Neuron (in vitro differentiated cells): ENCODE results near the gene GTPBP4.

ENCODE experiments used
- H2AFZ ChIP-seq: one replicate; pipeline ENCODE4 v1.6.1; 2013; ENCODE audit warnings: low read depth, mild to moderate bottlenecking, inconsistent platforms, low read length, moderate library complexity
- H3K27me3 ChIP-seq: one replicate; pipeline ENCODE4 v1.6.1; 2013; ENCODE audit warnings: low read length; ENCODE audit not compliant: insufficient read depth
- H3K36me3 ChIP-seq: one replicate; pipeline ENCODE4 v1.6.1; 2013; ENCODE audit warnings: low read length; ENCODE audit not compliant: insufficient read depth
- H3K4me1 ChIP-seq: one replicate; pipeline ENCODE4 v1.6.1; 2013; ENCODE audit warnings: low read length; ENCODE audit not compliant: insufficient read depth
- H3K4me3 ChIP-seq: 2 replicates; pipeline ENCODE4 v1.5.1; 2013; ENCODE audit warnings: mild to moderate bottlenecking, low read length, moderate library complexity
- H3K9me3 ChIP-seq: one replicate; pipeline ENCODE4 v1.6.1; 2013; ENCODE audit warnings: low read length

Gene GTPBP4

DNA sequence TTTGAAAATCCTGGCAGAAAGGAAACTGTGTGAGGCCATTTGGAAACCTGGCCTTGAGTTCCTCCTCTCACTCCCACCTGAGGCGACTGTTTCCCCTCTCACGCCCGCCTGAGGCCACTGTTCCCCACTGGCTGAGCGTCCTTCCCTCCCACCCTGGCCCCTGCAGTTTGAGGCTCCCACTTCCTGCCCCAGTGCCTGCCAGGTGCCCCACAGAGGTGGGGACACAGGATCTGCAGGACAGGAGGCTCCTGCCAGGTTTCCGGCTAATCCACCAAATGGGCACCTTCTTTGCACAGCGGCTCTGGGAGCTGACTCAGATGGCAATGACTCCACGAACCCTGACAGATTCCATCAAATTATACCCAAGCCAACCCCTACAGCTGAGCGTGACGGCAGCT, 32.4 kb upstream of the GTPBP4 start:
- Histone ChIP-seq H3K4me3 (no peak overlapping the region), H3K4me1 (no peaks in the 10 kb centered on the region), H3K9me3 (peaks cover 3% of the 10 kb centered on the region), H2AFZ (no peak overlapping the region), H3K36me3 (no peaks in the 10 kb centered on the region), H3K27me3 (peaks cover 14% of the 10 kb centered on the region)

DNA sequence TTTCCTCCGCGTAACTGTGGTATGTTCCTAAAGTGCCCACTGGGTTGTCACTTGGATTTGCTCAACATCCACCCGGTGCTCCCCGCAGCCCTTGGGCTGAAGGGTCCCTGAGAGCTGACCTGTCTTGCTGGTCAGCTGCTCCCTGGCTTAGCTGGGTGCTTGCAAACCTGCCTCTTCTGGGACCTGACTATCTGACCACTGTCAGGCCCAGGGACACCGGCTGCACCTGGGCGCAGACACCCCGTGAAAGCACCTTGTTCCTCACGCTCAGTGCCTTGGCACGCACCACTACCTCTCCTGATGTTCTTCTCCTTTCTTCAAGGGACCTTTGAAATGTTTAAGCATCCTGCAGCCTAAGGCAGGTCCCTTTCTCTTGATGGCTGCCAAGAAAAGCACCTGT, 30.1 kb upstream of the GTPBP4 start:
- Histone ChIP-seq H3K9me3 (peaks cover 3% of the 10 kb centered on the region), H2AFZ (no peak overlapping the region), H3K27me3 (peaks cover 14% of the 10 kb centered on the region), H3K4me3 (no peak overlapping the region), H3K4me1 (no peaks in the 10 kb centered on the region), H3K36me3 (no peaks in the 10 kb centered on the region)

DNA sequence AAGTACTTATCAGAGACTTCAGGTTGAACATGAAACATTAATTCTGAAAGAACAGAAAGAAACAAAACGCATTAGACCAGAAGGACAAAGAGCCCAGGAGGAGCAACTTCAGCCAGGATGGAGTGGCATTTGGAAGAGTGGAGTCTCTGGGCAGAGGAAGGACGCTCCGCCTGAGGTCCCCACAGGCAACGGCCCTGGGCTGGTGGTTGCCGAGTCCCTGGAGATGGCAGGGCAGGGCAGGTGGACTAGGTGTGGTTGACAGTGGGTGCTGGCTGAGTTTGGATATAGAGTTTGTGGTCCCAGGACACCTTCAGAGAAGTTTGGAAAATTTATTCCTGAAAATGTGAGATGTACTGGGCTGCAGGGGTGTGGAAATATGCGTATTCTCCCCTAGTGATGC, 29.4 kb upstream of the GTPBP4 start:
- Histone ChIP-seq H3K27me3 (peaks cover 11% of the 10 kb centered on the region), H2AFZ (no peak overlapping the region)

DNA sequence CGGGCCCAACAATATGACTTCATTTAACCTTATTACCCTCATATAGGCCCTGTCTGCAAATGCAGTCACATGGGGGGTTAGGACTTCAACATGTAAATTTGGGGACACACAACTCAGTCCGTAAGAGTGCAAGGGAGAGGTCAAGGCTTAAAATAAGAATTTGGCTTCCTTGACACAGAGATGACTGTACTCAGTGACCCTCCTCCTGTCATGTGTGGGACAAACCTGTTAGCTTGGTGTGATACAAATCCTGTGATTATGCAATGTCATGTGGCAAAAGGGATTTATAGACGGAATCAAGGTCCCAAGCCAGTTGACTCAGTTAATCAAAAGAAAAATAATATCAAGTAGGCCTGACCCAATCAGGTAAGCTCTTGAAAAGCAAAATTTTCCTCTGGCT, 25.9 kb upstream of the GTPBP4 start:
- H3K4me1 ChIP-seq: no peaks in the 10 kb centered on the region
- H3K36me3 ChIP-seq: no peaks in the 10 kb centered on the region
- H3K9me3 ChIP-seq: peaks cover 3% of the 10 kb centered on the region
- no peak overlapping the region for H3K4me3 ChIP-seq
- no peaks in the 10 kb centered on the region for H3K27me3 ChIP-seq
- no peak overlapping the region for H2AFZ ChIP-seq

More for the DNA sequence above, 29.4 kb upstream of the GTPBP4 start:
- no peak overlapping the region for H3K4me3 ChIP-seq
- no peaks in the 10 kb centered on the region for H3K4me1 ChIP-seq
- no peaks in the 10 kb centered on the region for H3K36me3 ChIP-seq
- H3K9me3 ChIP-seq: peaks cover 5% of the 10 kb centered on the region

DNA sequence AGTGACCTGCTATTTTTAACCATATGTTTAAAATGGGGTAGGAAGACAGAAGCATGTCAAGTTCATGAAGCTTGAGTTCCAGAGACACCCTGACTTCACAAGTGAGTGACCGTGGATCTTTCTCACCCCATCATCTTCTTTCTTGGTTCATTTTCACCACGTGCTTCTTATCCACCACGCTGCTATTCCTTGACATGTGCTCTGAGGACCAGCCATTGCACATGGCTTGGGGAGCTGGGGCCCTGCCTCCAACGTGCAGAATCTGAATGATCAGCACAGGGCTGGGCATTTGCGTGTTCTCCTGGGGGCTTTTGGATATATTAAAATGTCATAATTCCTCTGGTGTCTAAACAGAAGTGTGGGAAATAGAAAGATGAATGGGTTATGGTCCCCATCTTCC, 25.0 kb upstream of the GTPBP4 start:
- H3K4me1 ChIP-seq: no peaks in the 10 kb centered on the region
- H3K36me3 ChIP-seq: no peaks in the 10 kb centered on the region
- no peaks in the 10 kb centered on the region for H3K27me3 ChIP-seq
- peaks cover 3% of the 10 kb centered on the region for H3K9me3 ChIP-seq
- no peak overlapping the region for H2AFZ ChIP-seq
- no peak overlapping the region for H3K4me3 ChIP-seq

DNA sequence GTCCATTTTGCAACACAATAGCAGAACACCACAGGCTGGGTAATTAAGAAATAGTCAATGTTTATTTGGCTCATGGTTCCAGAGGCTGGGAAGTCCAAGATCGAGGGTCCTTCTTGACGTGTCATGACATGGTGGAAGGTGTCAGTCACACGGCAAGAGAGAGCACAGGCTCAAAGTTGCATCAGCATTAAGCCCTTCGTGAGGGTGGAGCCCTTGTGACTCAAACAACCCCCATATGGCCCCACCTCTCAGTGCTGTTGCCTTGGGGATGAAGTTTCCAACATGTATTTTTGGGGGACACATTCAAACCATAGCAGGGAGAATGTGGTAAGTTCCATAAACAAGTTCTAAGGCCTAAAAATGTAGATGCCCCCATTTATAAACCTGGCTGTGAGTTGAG, 24.6 kb upstream of the GTPBP4 start:
- no peak overlapping the region for H3K4me3 ChIP-seq
- no peaks in the 10 kb centered on the region for H3K27me3 ChIP-seq
- no peaks in the 10 kb centered on the region for H3K36me3 ChIP-seq
- no peak overlapping the region for H2AFZ ChIP-seq
- peaks cover 4% of the 10 kb centered on the region for H3K4me1 ChIP-seq
- peaks cover 3% of the 10 kb centered on the region for H3K9me3 ChIP-seq

DNA sequence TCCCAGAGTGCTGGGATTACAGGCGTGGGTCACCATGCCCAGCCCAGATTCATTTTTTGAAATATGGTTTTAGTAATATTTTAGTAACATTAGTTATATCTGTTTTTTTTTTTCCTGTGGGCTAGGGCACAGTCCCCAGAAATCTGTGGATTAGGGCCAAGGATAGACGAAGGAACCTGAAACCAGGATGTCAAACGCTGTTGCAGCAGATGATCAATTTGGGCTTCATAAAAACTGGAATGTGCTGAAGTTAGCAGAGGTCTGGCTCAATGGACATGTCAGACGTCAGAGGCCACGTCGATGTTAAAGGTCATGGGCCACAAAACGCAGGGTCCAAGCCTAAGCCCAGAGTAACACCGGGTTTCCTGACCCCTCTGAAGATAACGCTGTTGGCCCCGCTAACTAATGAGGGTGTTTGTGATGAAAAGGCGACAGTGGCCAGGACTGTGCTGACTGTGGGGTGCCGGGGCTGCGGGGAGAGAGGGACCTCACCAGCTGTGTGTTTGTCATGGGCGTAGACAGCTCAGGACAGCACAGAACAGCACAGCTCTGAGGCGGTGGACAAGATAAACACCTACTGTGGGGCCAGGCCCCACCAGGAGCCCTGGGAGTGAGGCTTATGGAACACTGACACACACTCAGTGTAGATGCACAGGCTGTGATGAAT, 23.8 kb upstream of the GTPBP4 start:
- peaks cover 6% of the 10 kb centered on the region for H3K4me1 ChIP-seq
- H3K9me3 ChIP-seq: peaks cover 3% of the 10 kb centered on the region

DNA sequence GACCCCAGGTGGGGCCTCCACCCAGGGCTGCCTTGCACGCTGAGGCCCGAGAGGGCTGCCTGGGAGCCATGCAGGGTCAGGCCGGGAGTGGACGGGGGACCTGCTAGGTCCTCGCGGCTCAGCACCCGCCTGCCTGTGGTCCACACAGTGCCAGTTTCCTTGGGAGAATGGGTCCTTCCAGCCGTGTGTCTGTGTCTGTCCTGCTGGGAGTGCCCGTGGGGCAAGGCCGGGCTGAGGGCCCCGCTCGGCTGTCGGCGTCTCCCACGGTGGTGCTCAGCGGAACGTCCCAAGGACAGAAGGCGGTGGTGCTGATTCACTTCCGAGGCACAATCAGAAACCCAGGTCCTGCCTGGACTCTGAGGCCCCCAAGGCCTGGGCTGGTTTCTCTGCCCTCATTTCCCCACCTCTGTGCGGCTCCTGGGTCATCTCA, 23.2 kb upstream of the GTPBP4 start:
- Histone ChIP-seq H3K9me3 (peaks cover 3% of the 10 kb centered on the region), H3K27me3 (no peaks in the 10 kb centered on the region), H3K4me3 (no peak overlapping the region), H2AFZ (no peak overlapping the region), H3K4me1 (peaks cover 6% of the 10 kb centered on the region), H3K36me3 (no peaks in the 10 kb centered on the region)

More for the DNA sequence above, 23.8 kb upstream of the GTPBP4 start:
- H2AFZ ChIP-seq: no peak overlapping the region
- H3K4me3 ChIP-seq: no peak overlapping the region
- H3K27me3 ChIP-seq: no peaks in the 10 kb centered on the region
- H3K36me3 ChIP-seq: no peaks in the 10 kb centered on the region

DNA sequence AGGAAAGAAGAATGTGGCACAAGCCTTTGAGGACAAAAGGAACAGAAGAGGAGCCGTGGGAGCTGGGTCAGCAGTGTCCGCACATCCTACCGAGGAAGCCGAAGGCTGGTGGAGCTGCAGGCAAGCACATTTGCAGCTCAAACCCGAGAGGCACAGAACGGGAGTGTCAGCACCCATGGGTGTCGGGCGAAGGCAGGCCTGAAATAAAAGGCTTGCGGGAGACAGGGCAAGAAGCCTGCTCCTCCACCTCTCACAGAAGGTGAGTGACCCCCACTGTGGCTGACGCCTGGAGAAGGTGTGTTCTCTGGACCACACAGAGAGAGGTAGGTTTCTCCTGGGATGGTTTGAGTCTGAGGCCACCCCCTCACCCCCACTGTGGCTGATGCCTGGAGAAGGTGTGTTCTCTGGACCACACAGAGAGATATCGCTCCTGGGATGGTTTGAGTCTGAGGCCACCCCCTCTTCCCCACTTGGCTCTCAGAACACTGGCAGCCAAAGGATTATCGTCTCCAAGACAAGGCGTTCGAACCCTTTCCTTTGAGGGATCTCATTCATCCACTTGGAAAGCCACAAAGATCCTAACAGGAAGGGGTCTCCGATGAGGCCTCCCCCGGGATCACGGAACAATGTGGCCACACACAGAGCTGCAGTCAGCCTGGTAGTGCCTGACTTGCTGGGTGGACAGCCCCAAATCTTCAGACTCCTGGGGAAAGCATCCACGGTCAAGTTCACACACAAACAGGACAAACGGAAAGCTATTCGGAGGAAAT, 21.6 kb upstream of the GTPBP4 start:
- no peaks in the 10 kb centered on the region for H3K36me3 ChIP-seq
- no peaks in the 10 kb centered on the region for H3K27me3 ChIP-seq
- H3K9me3 ChIP-seq: peaks cover 3% of the 10 kb centered on the region
- no peak overlapping the region for H2AFZ ChIP-seq
- no peak overlapping the region for H3K4me3 ChIP-seq
- peaks cover 16% of the 10 kb centered on the region for H3K4me1 ChIP-seq

DNA sequence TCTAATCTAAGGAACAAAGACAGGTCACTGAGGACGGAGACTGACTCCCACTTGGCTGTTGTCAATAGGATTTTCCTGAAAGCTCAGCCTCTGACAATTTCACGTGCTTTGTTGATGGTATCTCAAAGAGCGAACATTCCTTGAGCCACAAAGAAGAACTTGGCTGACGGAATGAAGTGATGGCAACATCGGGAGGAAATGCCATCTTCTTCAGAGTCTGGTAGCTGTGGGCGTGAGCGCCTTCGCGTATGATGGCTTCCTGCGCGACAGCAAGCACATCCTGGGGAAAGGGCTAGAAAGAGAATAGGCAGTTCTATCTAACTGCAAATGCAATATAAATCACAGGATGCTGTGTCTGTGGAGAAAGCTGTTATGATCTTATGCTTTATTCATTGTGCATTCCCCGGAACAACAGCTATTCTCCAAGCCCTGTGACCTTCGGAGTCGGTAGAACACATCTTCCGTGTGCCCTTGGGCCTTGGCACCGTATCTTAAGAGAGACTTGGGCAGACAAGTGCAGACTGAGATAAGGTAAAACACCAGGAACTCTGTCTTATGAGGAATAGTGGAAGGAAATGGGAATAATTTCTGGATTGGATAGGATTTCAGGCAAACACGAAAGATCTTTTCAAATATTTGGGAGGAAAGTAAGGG, 19.6 kb upstream of the GTPBP4 start:
- Histone ChIP-seq H2AFZ (no peak overlapping the region), H3K9me3 (peaks cover 3% of the 10 kb centered on the region), H3K4me1 (peaks cover 16% of the 10 kb centered on the region), H3K27me3 (no peaks in the 10 kb centered on the region), H3K36me3 (no peaks in the 10 kb centered on the region), H3K4me3 (no peak overlapping the region)

DNA sequence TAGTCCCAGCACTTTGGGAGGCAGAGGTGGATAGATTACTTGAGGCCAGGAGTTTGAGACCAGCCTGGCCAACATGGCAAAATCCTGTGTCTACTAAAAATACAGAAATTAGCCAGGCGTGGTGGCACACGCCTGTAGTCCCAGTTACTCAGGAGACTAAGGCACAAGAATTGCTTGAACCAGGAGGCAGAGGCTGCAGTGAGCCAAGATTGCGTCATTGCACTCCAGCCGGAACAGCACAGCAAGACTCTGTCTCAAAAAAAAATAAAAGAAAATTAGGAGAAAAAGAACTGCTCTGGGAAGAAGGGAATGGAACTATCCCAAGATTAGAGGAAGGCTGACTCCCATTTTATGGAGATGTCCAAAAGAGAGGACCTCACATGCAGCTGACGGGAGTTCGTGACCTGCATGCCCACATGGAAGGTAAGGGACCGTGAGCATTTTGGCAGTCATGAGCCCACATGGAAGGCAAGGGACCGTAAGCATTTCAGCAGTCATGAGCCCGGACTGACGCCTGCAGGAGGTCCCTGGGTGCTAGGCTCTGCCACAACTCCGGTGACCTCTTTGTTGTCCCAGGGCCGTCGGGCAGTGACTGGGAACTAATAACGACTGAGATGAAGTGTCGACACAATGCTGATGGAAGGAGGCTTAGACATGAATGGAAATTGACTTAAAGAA, 18.6 kb upstream of the GTPBP4 start:
- H2AFZ ChIP-seq: no peak overlapping the region
- H3K9me3 ChIP-seq: peaks cover 3% of the 10 kb centered on the region
- H3K4me3 ChIP-seq: no peak overlapping the region
- H3K36me3 ChIP-seq: no peaks in the 10 kb centered on the region
- peaks cover 16% of the 10 kb centered on the region for H3K4me1 ChIP-seq
- no peaks in the 10 kb centered on the region for H3K27me3 ChIP-seq

DNA sequence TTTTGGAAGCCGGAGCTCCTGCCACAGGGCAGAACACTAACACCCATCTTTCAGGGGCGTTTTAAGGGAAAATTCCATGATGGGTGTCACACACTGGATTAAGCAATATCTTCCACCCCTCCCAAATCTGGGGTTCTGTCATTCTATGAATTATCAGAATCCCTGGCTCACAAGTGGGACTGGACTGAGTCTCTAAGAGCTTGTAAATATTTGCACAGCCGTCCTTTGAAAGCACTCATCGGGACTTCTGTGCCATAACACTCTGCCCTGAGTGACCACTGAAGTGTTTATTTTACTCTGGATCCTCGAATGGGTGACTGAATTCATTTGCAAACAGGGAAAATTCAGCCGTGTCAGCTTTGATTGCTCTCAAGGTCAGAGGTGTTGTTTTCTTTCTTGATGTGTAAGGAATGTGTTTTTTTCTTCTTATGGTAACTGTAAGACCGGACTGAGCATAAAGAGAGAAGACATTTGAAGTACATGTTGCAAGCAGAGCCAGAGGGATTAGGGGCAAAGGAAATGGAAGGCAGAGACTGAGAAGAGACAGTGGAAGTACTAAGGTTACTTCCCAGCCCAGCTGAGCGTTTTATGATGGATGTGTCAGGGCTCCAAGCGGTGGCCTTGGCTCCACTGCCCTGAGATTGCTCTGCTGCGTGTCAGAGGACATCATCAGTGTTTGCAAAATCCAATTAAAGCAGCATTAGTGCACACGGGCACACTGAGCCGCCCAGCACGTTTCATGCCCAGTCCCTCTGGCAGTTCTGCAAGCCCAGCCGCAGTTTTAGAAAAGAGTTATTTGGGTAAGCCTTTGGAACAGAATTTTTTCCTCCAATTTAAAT, 17.7 kb upstream of the GTPBP4 start:
- Histone ChIP-seq H3K27me3 (no peaks in the 10 kb centered on the region), H3K4me1 (peaks cover 16% of the 10 kb centered on the region), H3K9me3 (peaks cover 3% of the 10 kb centered on the region), H2AFZ (peak overlapping the region; percentile 9), H3K36me3 (no peaks in the 10 kb centered on the region), H3K4me3 (no peak overlapping the region)
